Psoas muscle (tissue), 8 donors: ENCODE measurements around the gene SLC22A23. TPM values are rescaled to one million over a fixed set of nuclear protein-coding genes. Genes with fewer than 3 reads are reported as not detected.

ENCODE experiments used
- ATAC-seq, 4 donors: fragments of 200-7000 bp; cut with Tn5 transposase; one replicate each; pipeline ENCODE4 v1.9.1; 2020; ENCODE audit warnings: moderate library complexity in 3 of 4, mild to moderate bottlenecking in 2 of 4
- DNase-seq, 2 donors: peaks; one replicate each; pipeline ENCODE4 v3.0.0-alpha.2; 2020
- H3K27ac ChIP-seq: fragments of 200-600 bp; one replicate; pipeline ENCODE4 v1.8.0; 2022
- H3K27me3 ChIP-seq, 3 donors: fragments of 200-600 bp in 1 of 3; one replicate each; pipeline versions ENCODE4 v1.6.1 to v1.8.0; 2013 to 2022; ENCODE audit warnings: low read length in 2 of 3, mild to moderate bottlenecking in 2 of 3, moderate library complexity in 1 of 3; ENCODE audit not compliant: insufficient read depth in 3 of 3
- H3K36me3 ChIP-seq, 2 donors: fragments of 200-600 bp in 1 of 2; one replicate each; pipeline versions ENCODE4 v1.6.1 to v1.8.0; 2013 to 2022; ENCODE audit warnings: low read depth in 1 of 2, mild to moderate bottlenecking in 1 of 2, moderate library complexity in 1 of 2; ENCODE audit not compliant: insufficient read depth in 1 of 2
- H3K4me1 ChIP-seq: fragments of 200-600 bp; one replicate; pipeline ENCODE4 v1.8.0; 2022
- H3K4me3 ChIP-seq: fragments of 200-600 bp; one replicate; pipeline ENCODE4 v1.8.0; 2022; ENCODE audit warnings: mild to moderate bottlenecking
- H3K9me3 ChIP-seq: fragments of 200-600 bp; one replicate; pipeline ENCODE4 v1.8.0; 2022
- CTCF ChIP-seq: fragments of 200-600 bp; IDR thresholded peaks from one replicate; pipeline ENCODE4 v1.8.0; 2022; ENCODE audit warnings: antibody characterized with exemption
- WGBS, 3 donors: extraction: QIAGEN DNeasy Blood & Tissue Kit; methylation state at CpG; one replicate each; pipeline versions ENCODE4 v1.1.6 to v1.1.7; 2013; 5-methylcytosine and 5-hydroxymethylcytosine counted together
- intact Hi-C, 2 donors: fragments of 100-400 bp; cut with DNase I; formaldehyde crosslinking; loops; one replicate each; pipeline versions ENCODE4 v1.11.0 to v1.14.2; 2022
- polyA plus RNA-seq, 3 donors: library from polyadenylated mRNA; stranded (reverse); fragments of 200-250 nt; gene quantifications; one replicate each; pipeline ENCODE4 v1.2.3, GENCODE V29; 2013
- total RNA-seq, 4 donors: library from RNA; stranded (reverse); fragmentation: NEBNext Ultra II Directional in 2 of 4; extraction: Animal tissue kit (Norgen Biotek cat#: 25700) in 2 of 4; gene quantifications; one replicate each; pipeline versions ENCODE4 v1.2.1 to v1.2.4, GENCODE V29; 2021 to 2023
- donor health status: healthy with polysubstance abuse.
- donor health status: DM: no; HTN: no; CAD: no; lungs with moderate emphysema.
- donor health status: Bipolar disorder and iron deficiency.
- donor health status: healthy.
- donor health status: DM: yes; HTN: yes; CAD: no.
- donor health status: DM: no; HTN: no; CAD: no.
- donor health status: DM: no; HTN: no; CAD: no.
- donor health status: DM: yes; HTN: yes; CAD: no.

Gene SLC22A23
- total and polyA plus RNA-seq, 7 donors, result 4.6 to 13.7 (median 8.7) TPM

- Histone ChIP-seq H3K4me1 (peaks cover 9% of the 10 kb centered on the region), H3K9me3 (no peaks in the 10 kb centered on the region), H3K36me3 (peaks cover 0 to 5% of the 10 kb centered on the region in 2 donors), H3K27me3 (no peaks in the 10 kb centered on the region), H3K27ac (no peak overlapping the region), H3K4me3 (no peak overlapping the region)
- DNase-seq (peak in 1 of 2 donors; percentile 48), ATAC-seq (no peak)
- TF ChIP-seq CTCF, result no peak
- intact Hi-C loops, result no loop called here
- 91 to 93% (median 93%) methylated on average over 26 of the region's 26 CpGs for WGBS, 3 donors
Observed at GRCh38 chr6:3293271-3294155, 163.3 kb downstream of the SLC22A23 start.

- TF ChIP-seq CTCF, result no peak
- ATAC-seq (no peak), DNase-seq (peak in 1 of 2 donors; percentile 39)
- no peak overlapping the region for H3K27ac ChIP-seq
- H3K4me3 ChIP-seq, result no peak overlapping the region
- WGBS, 3 donors, result 87 to 92% (median 90%) methylated on average over 31 to 32 of the region's 32 CpGs
- H3K4me1 ChIP-seq, result peaks cover 9% of the 10 kb centered on the region
- intact Hi-C loops, result no loop called here
- no peaks in the 10 kb centered on the region for H3K27me3 ChIP-seq
- no peaks in the 10 kb centered on the region for H3K9me3 ChIP-seq
- peaks cover 0 to 5% of the 10 kb centered on the region in 2 donors for H3K36me3 ChIP-seq
Observed at GRCh38 chr6:3292431-3293197, 164.2 kb downstream of the SLC22A23 start.

GRCh38 chr6:3291987-3292386 lies 164.9 kb downstream of the SLC22A23 start:
- H3K9me3 ChIP-seq, result no peaks in the 10 kb centered on the region
- peaks cover 0 to 5% of the 10 kb centered on the region in 2 donors for H3K36me3 ChIP-seq
- DNase-seq (no peak), ATAC-seq (no peak)
- 80 to 88% (median 85%) methylated on average over 7 of the region's 7 CpGs for WGBS, 3 donors
- intact Hi-C loops, result no loop called here
- peaks cover 9% of the 10 kb centered on the region for H3K4me1 ChIP-seq
- no peaks in the 10 kb centered on the region for H3K27me3 ChIP-seq
- no peak overlapping the region for H3K27ac ChIP-seq
- no peak overlapping the region for H3K4me3 ChIP-seq
- TF ChIP-seq CTCF, result no peak

DNA sequence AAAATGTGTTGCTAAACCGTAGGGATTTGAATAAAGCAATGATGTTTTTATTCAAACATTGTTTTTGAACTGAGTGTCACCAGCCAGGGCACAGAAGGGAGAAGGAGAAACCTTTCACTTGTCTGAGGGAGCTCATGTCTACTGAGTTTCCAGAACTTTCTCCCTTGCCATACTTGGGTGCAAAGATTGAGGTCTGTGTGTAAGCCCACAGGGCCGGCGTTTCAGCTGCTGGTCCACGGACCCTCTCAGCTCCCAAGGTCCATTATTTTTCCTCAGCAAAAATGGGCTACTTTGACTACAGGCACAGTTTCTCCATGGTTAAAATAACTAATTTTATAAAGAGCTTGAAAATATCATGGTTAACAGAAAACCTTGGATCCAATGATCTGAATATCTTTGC lies 165.5 kb downstream of the SLC22A23 start:
- no peak for TF ChIP-seq CTCF
- intact Hi-C loops, result no loop called here

More for the DNA sequence above, 165.5 kb downstream of the SLC22A23 start:
- H3K27ac ChIP-seq, result no peak overlapping the region
- 95 to 97% (median 96%) methylated on average over 4 of the region's 4 CpGs for WGBS, 3 donors
- no peak overlapping the region for H3K4me3 ChIP-seq
- H3K9me3 ChIP-seq, result no peaks in the 10 kb centered on the region
- no peak for DNase-seq
- ATAC-seq, result no peak
- H3K36me3 ChIP-seq, result peaks cover 0 to 6% of the 10 kb centered on the region in 2 donors
- no peaks in the 10 kb centered on the region for H3K27me3 ChIP-seq
- peaks cover 8% of the 10 kb centered on the region for H3K4me1 ChIP-seq
